BJ (cell line): ENCODE results near the gene P2RX5. TPM values are rescaled to one million over a fixed set of nuclear protein-coding genes. Genes with fewer than 3 reads are reported as not detected.

Experiments
- CTCF ChIA-PET: fragments of 350-600 bp; formaldehyde crosslinking; extraction: SDS; loops from one replicate; lab custom pipeline; 2021; ENCODE audit warnings: antibody characterized with exemption, inconsistent platforms; lab: Yijun Ruan, JAX
- POLR2A ChIA-PET: fragments of 300-600 bp; sonication (Branson Sonifier 250); formaldehyde crosslinking; extraction: SDS; loops from one replicate; lab custom pipeline; 2021; ENCODE audit warnings: antibody characterized with exemption; lab: Charles Lee
- DNase-seq: peaks from one replicate; pipeline ENCODE4 v3.0.0-alpha.2; 2011; ENCODE audit warnings: low read depth
- H3K27me3 ChIP-seq: 2 replicates; pipeline ENCODE4 v1.6.0; 2011; ENCODE audit warnings: low read length; ENCODE audit not compliant: control insufficient read depth, insufficient read depth
- H3K36me3 ChIP-seq: 2 replicates; pipeline ENCODE4 v1.5.1; 2011; ENCODE audit warnings: low read length; ENCODE audit not compliant: control insufficient read depth, insufficient read depth
- H3K4me3 ChIP-seq: 2 replicates; pipeline ENCODE4 v1.5.1; 2011; ENCODE audit warnings: low read depth, mild to moderate bottlenecking, control low read depth, low read length
- CTCF ChIP-seq: IDR thresholded peaks from 2 replicates; pipeline ENCODE4 v1.5.1; 2011; ENCODE audit warnings: low read depth, mild to moderate bottlenecking, control low read depth, inconsistent platforms, low read length, moderate library complexity; ENCODE audit not compliant: insufficient read depth
- polyA plus RNA-seq: library from polyadenylated mRNA; depleted of rRNA; stranded (reverse); fragments of >200 nt; gene quantifications from 2 replicates; pipeline ENCODE4 v1.2.3, GENCODE V29; 2011

Gene P2RX5
- polyA plus RNA-seq, 1 experiment = 6.5 TPM

GRCh38 chr17:3678821-3679530, 17.0 kb downstream of the P2RX5 start:
- no peak overlapping the region for H3K4me3 ChIP-seq
- no peaks in the 10 kb centered on the region for H3K27me3 ChIP-seq
- no peak for DNase-seq
- no peaks in the 10 kb centered on the region for H3K36me3 ChIP-seq
- no peak for TF ChIP-seq CTCF
- ChIA-PET CTCF (interaction anchor here (0.6 kb wide), 1 partner anchor 150 kb away, joined by 3 read pairs; no protein-coding TSS in a partner anchor), POLR2A (no interaction called here)

GRCh38 chr17:3678095-3678820, 17.7 kb downstream of the P2RX5 start:
- CTCF ChIA-PET = interaction anchor here (0.6 kb wide), 2 partner anchors 23 to 151 kb away, joined by 3 read pairs; no protein-coding TSS in a partner anchor
- POLR2A ChIA-PET = no interaction called here
- Histone ChIP-seq H3K27me3 (no peaks in the 10 kb centered on the region), H3K36me3 (no peaks in the 10 kb centered on the region), H3K4me3 (no peak overlapping the region)
- TF ChIP-seq CTCF = no peak
- DNase-seq = no peak

GRCh38 chr17:3675886-3676285, 20.1 kb downstream of the P2RX5 start:
- POLR2A ChIA-PET = no interaction called here
- no peak for DNase-seq
- H3K36me3 ChIP-seq = no peaks in the 10 kb centered on the region
- no peak overlapping the region for H3K4me3 ChIP-seq
- TF ChIP-seq CTCF = no peak
- no peaks in the 10 kb centered on the region for H3K27me3 ChIP-seq
- CTCF ChIA-PET = no interaction called here

GRCh38 chr17:3672571-3672970, 23.4 kb downstream of the P2RX5 start:
- CTCF ChIA-PET = interaction anchor here (0.8 to 1.4 kb wide), 2 partner anchors 10 to 65 kb away, joined by 4 read pairs; no protein-coding TSS in a partner anchor
- no peak for DNase-seq
- POLR2A ChIA-PET = no interaction called here
- no peaks in the 10 kb centered on the region for H3K27me3 ChIP-seq
- H3K36me3 ChIP-seq = no peaks in the 10 kb centered on the region
- no peak for TF ChIP-seq CTCF
- no peak overlapping the region for H3K4me3 ChIP-seq

GRCh38 chr17:3669548-3669947, 26.4 kb downstream of the P2RX5 start:
- TF ChIP-seq CTCF = no peak
- peaks cover 8% of the 10 kb centered on the region for H3K36me3 ChIP-seq
- ChIA-PET CTCF (interaction anchor here (1.2 kb wide), 1 partner anchor 22 kb away, joined by 3 read pairs; no protein-coding TSS in a partner anchor), POLR2A (no interaction called here)
- peak overlapping the region; percentile 99 for H3K4me3 ChIP-seq
- no peaks in the 10 kb centered on the region for H3K27me3 ChIP-seq
- DNase-seq = no peak
